ENCODE results near the gene CABCOCO1. TPM values are rescaled to one million over a fixed set of nuclear protein-coding genes. Genes with fewer than 3 reads are reported as not detected.
"Not testable (repeated sequence)": the region's sequence is repeated elsewhere in the genome, so short reads cannot be mapped to it uniquely, and the experiment has no call there.

Gene CABCOCO1
- polyA plus RNA-seq, 1 experiment: 2.4 TPM

GRCh38 chr10:61705022-61705613, 42.4 kb downstream of the CABCOCO1 start:
- TF ChIP-seq CTCF (IDR thresholded peaks at IDR 0.05; ENCODE audit: insufficient read depth, low read depth, low read length): no peak
- CTCF ChIA-PET: interaction anchor here (1.8 kb wide), 1 partner anchor 28 kb away, joined by 3 read pairs; no protein-coding TSS in a partner anchor
- Histone ChIP-seq H3K4me3 (ENCODE audit: low read depth, low read length) (no peak overlapping the region), H3K27me3 (ENCODE audit: control insufficient read depth, insufficient read depth, low read length) (no peaks in the 10 kb centered on the region), H3K36me3 (ENCODE audit: control insufficient read depth, insufficient read depth, low read length) (no peaks in the 10 kb centered on the region)
- POLR2A ChIA-PET: interaction anchor here (0.6 kb wide), 1 partner anchor 72 kb away, joined by 3 read pairs; no protein-coding TSS in a partner anchor
- no peak for DNase-seq (ENCODE audit: low read depth)

GRCh38 chr10:61708846-61709245, 46.1 kb downstream of the CABCOCO1 start:
- no peak for DNase-seq (ENCODE audit: low read depth)
- TF ChIP-seq CTCF (IDR thresholded peaks at IDR 0.05; ENCODE audit: insufficient read depth, low read depth, low read length): no peak
- Histone ChIP-seq H3K27me3 (ENCODE audit: control insufficient read depth, insufficient read depth, low read length) (no peaks in the 10 kb centered on the region), H3K4me3 (ENCODE audit: low read depth, low read length) (no peak overlapping the region), H3K36me3 (ENCODE audit: control insufficient read depth, insufficient read depth, low read length) (no peaks in the 10 kb centered on the region)
- POLR2A ChIA-PET: no interaction called here
- CTCF ChIA-PET: no interaction called here

GRCh38 chr10:61712105-61712504, 49.4 kb downstream of the CABCOCO1 start:
- CTCF ChIA-PET; H3K36me3 ChIP-seq (ENCODE audit: control insufficient read depth, insufficient read depth, low read length); POLR2A ChIA-PET; H3K27me3 ChIP-seq (ENCODE audit: control insufficient read depth, insufficient read depth, low read length); H3K4me3 ChIP-seq (ENCODE audit: low read depth, low read length); DNase-seq (ENCODE audit: low read depth): not testable (repeated sequence)

GRCh38 chr10:61719475-61719874, 56.7 kb downstream of the CABCOCO1 start:
- H3K27me3 ChIP-seq (ENCODE audit: control insufficient read depth, insufficient read depth, low read length); DNase-seq (ENCODE audit: low read depth); H3K36me3 ChIP-seq (ENCODE audit: control insufficient read depth, insufficient read depth, low read length); H3K4me3 ChIP-seq (ENCODE audit: low read depth, low read length); POLR2A ChIA-PET: not testable (repeated sequence)
- CTCF ChIA-PET: interaction anchor here (0.7 kb wide), 1 partner anchor 11 kb away, joined by 3 read pairs; no protein-coding TSS in a partner anchor

GRCh38 chr10:61719906-61720305, 57.2 kb downstream of the CABCOCO1 start:
- H3K27me3 ChIP-seq (ENCODE audit: control insufficient read depth, insufficient read depth, low read length): no peaks in the 10 kb centered on the region
- CTCF ChIA-PET: interaction anchor here (0.7 kb wide), 1 partner anchor 10 kb away, joined by 3 read pairs; no protein-coding TSS in a partner anchor
- POLR2A ChIA-PET: no interaction called here
- no peak overlapping the region for H3K4me3 ChIP-seq (ENCODE audit: low read depth, low read length)
- no peak for DNase-seq (ENCODE audit: low read depth)
- TF ChIP-seq CTCF (IDR thresholded peaks at IDR 0.05; ENCODE audit: insufficient read depth, low read depth, low read length): no peak
- no peaks in the 10 kb centered on the region for H3K36me3 ChIP-seq (ENCODE audit: control insufficient read depth, insufficient read depth, low read length)

- TF ChIP-seq CTCF (IDR thresholded peaks at IDR 0.05; ENCODE audit: insufficient read depth, low read depth, low read length): no peak
- H3K27me3 ChIP-seq (ENCODE audit: control insufficient read depth, insufficient read depth, low read length): no peaks in the 10 kb centered on the region
- DNase-seq (ENCODE audit: low read depth): no peak
- no peak overlapping the region for H3K4me3 ChIP-seq (ENCODE audit: low read depth, low read length)
- CTCF ChIA-PET: no interaction called here
- POLR2A ChIA-PET: no interaction called here
- H3K36me3 ChIP-seq (ENCODE audit: control insufficient read depth, insufficient read depth, low read length): no peaks in the 10 kb centered on the region
Observed at GRCh38 chr10:61721431-61721830, 58.7 kb downstream of the CABCOCO1 start.

GRCh38 chr10:61725221-61725620, 62.5 kb downstream of the CABCOCO1 start:
- DNase-seq (ENCODE audit: low read depth); H3K27me3 ChIP-seq (ENCODE audit: control insufficient read depth, insufficient read depth, low read length); CTCF ChIA-PET; H3K36me3 ChIP-seq (ENCODE audit: control insufficient read depth, insufficient read depth, low read length); POLR2A ChIA-PET; H3K4me3 ChIP-seq (ENCODE audit: low read depth, low read length): not testable (repeated sequence)
